Neural cell (in vitro differentiated cells): ENCODE results near the gene CLDN22. TPM values are rescaled to one million over a fixed set of nuclear protein-coding genes. Genes with fewer than 3 reads are reported as not detected.

Experiments used
- H2AFZ ChIP-seq: fragments of 200-600, 300-800 bp; sonication (generic), shearing (Covaris generic); 2 replicates; pipeline ENCODE4 v1.6.0; 2014; ENCODE audit warnings: low read depth, mild to moderate bottlenecking, antibody characterized with exemption, low read length, moderate library complexity
- H3F3A ChIP-seq: fragments of 200-600 bp; shearing (Covaris generic); 2 replicates; pipeline ENCODE4 v1.6.1; 2016; ENCODE audit warnings: mild to moderate bottlenecking, moderate library complexity, mixed read lengths, antibody characterized with exemption, low read length; ENCODE audit not compliant: insufficient read depth, poor library complexity, severe bottlenecking
- H3K27ac ChIP-seq: fragments of 200-600, 300-800 bp; sonication (generic), shearing (Covaris generic); 2 replicates; pipeline ENCODE4 v1.5.1; 2014; ENCODE audit warnings: mild to moderate bottlenecking, low read length, moderate library complexity
- H3K27me3 ChIP-seq: fragments of 300-800, 200-600 bp; sonication (generic), shearing (Covaris generic); 2 replicates; pipeline ENCODE4 v1.6.0; 2014; ENCODE audit warnings: mild to moderate bottlenecking, low read depth, low read length, moderate library complexity; ENCODE audit not compliant: insufficient read depth
- H3K36me3 ChIP-seq: fragments of 300-800, 200-600 bp; sonication (generic), shearing (Covaris generic); 2 replicates; pipeline ENCODE4 v1.5.1; 2014; ENCODE audit warnings: mild to moderate bottlenecking, antibody characterized with exemption, low read length, moderate library complexity; ENCODE audit not compliant: insufficient read depth
- H3K4me2 ChIP-seq: fragments of 300-800, 200-600 bp; sonication (generic), shearing (Covaris generic); 2 replicates; pipeline ENCODE4 v1.6.0; 2014; ENCODE audit warnings: mild to moderate bottlenecking, low read length
- H3K4me3 ChIP-seq: fragments of 300-800, 200-600 bp; sonication (generic), shearing (Covaris generic); 2 replicates; pipeline ENCODE4 v1.5.1; 2014; ENCODE audit warnings: mild to moderate bottlenecking, low read length, moderate library complexity
- H3K79me2 ChIP-seq: fragments of 200-600 bp; shearing (Covaris generic); replicated peaks from 2 replicates; pipeline ENCODE4 v1.6.0; 2014; ENCODE audit warnings: mild to moderate bottlenecking, low read length, moderate library complexity; ENCODE audit not compliant: insufficient read depth
- H3K9ac ChIP-seq: fragments of 300-800, 200-600 bp; sonication (generic), shearing (Covaris generic); 2 replicates; pipeline ENCODE4 v1.6.1; 2016; ENCODE audit warnings: mild to moderate bottlenecking, low read length, mixed read lengths
- H3K9me2 ChIP-seq: fragments of 200-600 bp; shearing (Covaris generic); 2 replicates; pipeline ENCODE4 v1.6.1; 2016; ENCODE audit warnings: mild to moderate bottlenecking, low read length, mixed read lengths; ENCODE audit not compliant: insufficient read depth
- H3K9me3 ChIP-seq: fragments of 200-600, 300-800 bp; sonication (generic), shearing (Covaris generic); 2 replicates; pipeline ENCODE4 v1.6.1; 2016; ENCODE audit warnings: mild to moderate bottlenecking, mixed run types, low read length, moderate library complexity, mixed read lengths
- H4K20me1 ChIP-seq: fragments of 200-600 bp; shearing (Covaris generic); 2 replicates; pipeline ENCODE4 v1.6.1; 2016; ENCODE audit warnings: mild to moderate bottlenecking, mixed run types; ENCODE audit not compliant: insufficient read depth
- EP300 ChIP-seq: fragments of 450-650 bp; conservative IDR thresholded peaks from 2 replicates; pipeline ENCODE4 v1.6.1; 2014; ENCODE audit warnings: antibody characterized with exemption, mild to moderate bottlenecking, moderate library complexity; ENCODE audit not compliant: poor library complexity, severe bottlenecking
- EZH2 ChIP-seq: fragments of 200-600, 300-800 bp; shearing (Covaris generic), sonication (generic); IDR thresholded peaks from 2 replicates; pipeline ENCODE4 v1.6.1; 2014; ENCODE audit warnings: antibody characterized with exemption, low read length, borderline replicate concordance, mild to moderate bottlenecking; ENCODE audit not compliant: insufficient read depth, poor library complexity, severe bottlenecking
- MXI1 ChIP-seq: fragments of 450-650 bp; conservative IDR thresholded peaks from 2 replicates; pipeline ENCODE4 v1.6.1; 2014; ENCODE audit warnings: antibody characterized with exemption, mild to moderate bottlenecking; ENCODE audit not compliant: poor library complexity, severe bottlenecking
- POLR2AphosphoS5 ChIP-seq: IDR thresholded peaks from 2 replicates; pipeline ENCODE4 v1.6.1; 2012
- RAD21 ChIP-seq: fragments of 450-650 bp; conservative IDR thresholded peaks from 2 replicates; pipeline ENCODE4 v1.6.1; 2014; ENCODE audit warnings: antibody characterized with exemption, mild to moderate bottlenecking, moderate library complexity
- SMC3 ChIP-seq: fragments of 450-650 bp; conservative IDR thresholded peaks from 2 replicates; pipeline ENCODE4 v1.6.1; 2014; ENCODE audit warnings: antibody characterized with exemption, mild to moderate bottlenecking, moderate library complexity; ENCODE audit not compliant: poor library complexity
- TAF1 ChIP-seq: IDR thresholded peaks from 2 replicates; pipeline ENCODE4 v1.6.1; 2012; ENCODE audit warnings: low read depth
- polyA plus RNA-seq: library from polyadenylated mRNA; depleted of rRNA; stranded (reverse); fragments of >200 nt; gene quantifications from 2 replicates; pipeline ENCODE4 v1.2.3, GENCODE V29; 2014
- TF ChIP-seq, protein P1 (sequence below): IDR thresholded peaks from 2 replicates; pipeline ENCODE4 v1.6.1; 2012; ENCODE audit warnings: borderline replicate concordance
- TF ChIP-seq, protein P2 (sequence below): fragments of 450-650 bp; IDR thresholded peaks from 2 replicates; pipeline ENCODE4 v1.5.1; 2014; ENCODE audit warnings: antibody characterized with exemption, mild to moderate bottlenecking, moderate library complexity; ENCODE audit not compliant: poor library complexity, severe bottlenecking

CLDN22 gene
- polyA plus RNA-seq, 1 donor from 2014 or later: not detected

DNA sequence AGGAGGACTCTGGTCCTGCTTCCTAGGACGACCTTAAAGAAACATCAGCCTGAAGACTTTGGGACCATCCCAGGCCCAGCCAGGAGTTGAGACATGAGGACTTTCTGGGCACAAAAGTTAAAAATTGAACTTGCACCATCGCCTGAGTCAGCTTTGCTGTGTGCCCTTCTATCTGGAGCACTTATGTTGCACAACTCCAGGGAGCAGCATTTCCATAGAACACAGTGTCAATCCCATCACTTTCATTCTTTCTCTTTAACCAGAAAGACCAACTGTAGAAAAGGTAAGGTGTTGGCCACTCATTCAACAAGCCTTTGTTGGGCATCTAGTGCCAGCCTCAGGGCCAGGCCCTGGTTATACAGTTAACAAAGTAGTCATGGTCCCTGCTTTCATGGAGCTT is 10.8 kb upstream of the CLDN22 start:
- Histone ChIP-seq H3K36me3 (no peaks in the 10 kb centered on the region), H4K20me1 (no peaks in the 10 kb centered on the region), H3K9ac (no peak overlapping the region), H3K27me3 (no peaks in the 10 kb centered on the region), H3K4me3 (no peak overlapping the region), H3K27ac (no peak overlapping the region), H3K9me2 (no peaks in the 10 kb centered on the region), H3K79me2 (no peaks in the 10 kb centered on the region), H3K4me2 (no peak overlapping the region), H3K9me3 (no peaks in the 10 kb centered on the region), H3F3A (no peaks in the 10 kb centered on the region), H2AFZ (no peak overlapping the region)
- no peak for TF ChIP-seq RAD21
- no peak for TF ChIP-seq SMC3
- TF ChIP-seq EZH2: no peak
- no peak for TF ChIP-seq MXI1
- TF ChIP-seq, protein P1, sequence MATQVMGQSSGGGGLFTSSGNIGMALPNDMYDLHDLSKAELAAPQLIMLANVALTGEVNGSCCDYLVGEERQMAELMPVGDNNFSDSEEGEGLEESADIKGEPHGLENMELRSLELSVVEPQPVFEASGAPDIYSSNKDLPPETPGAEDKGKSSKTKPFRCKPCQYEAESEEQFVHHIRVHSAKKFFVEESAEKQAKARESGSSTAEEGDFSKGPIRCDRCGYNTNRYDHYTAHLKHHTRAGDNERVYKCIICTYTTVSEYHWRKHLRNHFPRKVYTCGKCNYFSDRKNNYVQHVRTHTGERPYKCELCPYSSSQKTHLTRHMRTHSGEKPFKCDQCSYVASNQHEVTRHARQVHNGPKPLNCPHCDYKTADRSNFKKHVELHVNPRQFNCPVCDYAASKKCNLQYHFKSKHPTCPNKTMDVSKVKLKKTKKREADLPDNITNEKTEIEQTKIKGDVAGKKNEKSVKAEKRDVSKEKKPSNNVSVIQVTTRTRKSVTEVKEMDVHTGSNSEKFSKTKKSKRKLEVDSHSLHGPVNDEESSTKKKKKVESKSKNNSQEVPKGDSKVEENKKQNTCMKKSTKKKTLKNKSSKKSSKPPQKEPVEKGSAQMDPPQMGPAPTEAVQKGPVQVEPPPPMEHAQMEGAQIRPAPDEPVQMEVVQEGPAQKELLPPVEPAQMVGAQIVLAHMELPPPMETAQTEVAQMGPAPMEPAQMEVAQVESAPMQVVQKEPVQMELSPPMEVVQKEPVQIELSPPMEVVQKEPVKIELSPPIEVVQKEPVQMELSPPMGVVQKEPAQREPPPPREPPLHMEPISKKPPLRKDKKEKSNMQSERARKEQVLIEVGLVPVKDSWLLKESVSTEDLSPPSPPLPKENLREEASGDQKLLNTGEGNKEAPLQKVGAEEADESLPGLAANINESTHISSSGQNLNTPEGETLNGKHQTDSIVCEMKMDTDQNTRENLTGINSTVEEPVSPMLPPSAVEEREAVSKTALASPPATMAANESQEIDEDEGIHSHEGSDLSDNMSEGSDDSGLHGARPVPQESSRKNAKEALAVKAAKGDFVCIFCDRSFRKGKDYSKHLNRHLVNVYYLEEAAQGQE: no peak
- no peak for TF ChIP-seq TAF1
- TF ChIP-seq, protein P2, sequence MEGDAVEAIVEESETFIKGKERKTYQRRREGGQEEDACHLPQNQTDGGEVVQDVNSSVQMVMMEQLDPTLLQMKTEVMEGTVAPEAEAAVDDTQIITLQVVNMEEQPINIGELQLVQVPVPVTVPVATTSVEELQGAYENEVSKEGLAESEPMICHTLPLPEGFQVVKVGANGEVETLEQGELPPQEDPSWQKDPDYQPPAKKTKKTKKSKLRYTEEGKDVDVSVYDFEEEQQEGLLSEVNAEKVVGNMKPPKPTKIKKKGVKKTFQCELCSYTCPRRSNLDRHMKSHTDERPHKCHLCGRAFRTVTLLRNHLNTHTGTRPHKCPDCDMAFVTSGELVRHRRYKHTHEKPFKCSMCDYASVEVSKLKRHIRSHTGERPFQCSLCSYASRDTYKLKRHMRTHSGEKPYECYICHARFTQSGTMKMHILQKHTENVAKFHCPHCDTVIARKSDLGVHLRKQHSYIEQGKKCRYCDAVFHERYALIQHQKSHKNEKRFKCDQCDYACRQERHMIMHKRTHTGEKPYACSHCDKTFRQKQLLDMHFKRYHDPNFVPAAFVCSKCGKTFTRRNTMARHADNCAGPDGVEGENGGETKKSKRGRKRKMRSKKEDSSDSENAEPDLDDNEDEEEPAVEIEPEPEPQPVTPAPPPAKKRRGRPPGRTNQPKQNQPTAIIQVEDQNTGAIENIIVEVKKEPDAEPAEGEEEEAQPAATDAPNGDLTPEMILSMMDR: no peak
- TF ChIP-seq POLR2AphosphoS5: no peak
- no peak for TF ChIP-seq EP300

DNA sequence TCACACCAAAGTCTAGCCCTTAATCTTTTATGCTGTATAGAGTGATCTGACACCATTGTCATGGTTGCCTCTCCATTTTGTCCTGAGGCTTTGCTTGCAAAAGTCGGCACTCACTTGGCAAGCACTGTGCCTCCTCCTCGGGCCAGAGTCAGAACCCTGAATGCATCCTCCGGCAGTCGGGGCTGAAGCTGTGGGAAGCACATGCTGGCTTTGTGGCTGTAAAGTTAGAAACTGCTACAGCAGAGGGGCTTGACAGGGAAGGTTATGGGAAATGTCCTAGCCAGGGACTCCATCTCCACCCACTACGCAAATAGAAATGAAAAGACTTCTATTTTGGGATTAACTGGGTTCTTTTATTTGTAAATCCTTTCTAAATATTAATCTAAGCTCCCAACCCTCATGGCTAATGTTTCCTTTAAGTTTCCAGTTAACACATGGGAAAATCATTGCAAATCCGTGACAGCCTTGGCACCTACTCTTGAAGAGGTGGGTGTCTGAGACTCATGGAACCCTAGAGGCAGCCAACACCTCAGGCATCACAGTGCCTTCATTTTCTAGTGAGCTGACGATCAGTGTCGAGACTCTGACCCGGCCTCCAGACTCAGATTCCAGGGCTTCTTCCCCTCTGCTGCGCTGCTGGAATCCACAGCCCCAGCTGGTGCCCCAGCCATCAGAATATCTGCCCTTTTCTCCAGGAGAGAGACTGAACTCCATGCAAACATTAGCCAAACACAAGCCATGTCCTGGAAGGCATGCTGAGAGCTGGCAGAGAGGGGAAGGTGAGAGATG is 10.1 kb upstream of the CLDN22 start:
- TF ChIP-seq, protein P1: no peak
- no peak for TF ChIP-seq POLR2AphosphoS5
- no peak for TF ChIP-seq RAD21
- no peak for TF ChIP-seq EP300
- no peak for TF ChIP-seq SMC3
- TF ChIP-seq, protein P2: no peak
- no peak for TF ChIP-seq EZH2
- no peak for TF ChIP-seq TAF1
- no peak for TF ChIP-seq MXI1
- H3K27ac ChIP-seq: no peak overlapping the region
- H2AFZ ChIP-seq: no peak overlapping the region
- no peaks in the 10 kb centered on the region for H3K27me3 ChIP-seq
- H3K9ac ChIP-seq: no peak overlapping the region
- no peaks in the 10 kb centered on the region for H3K36me3 ChIP-seq
- no peak overlapping the region for H3K4me3 ChIP-seq
- no peak overlapping the region for H3K4me2 ChIP-seq
- H3K9me3 ChIP-seq: no peaks in the 10 kb centered on the region
- no peaks in the 10 kb centered on the region for H3K79me2 ChIP-seq
- no peaks in the 10 kb centered on the region for H3F3A ChIP-seq
- no peaks in the 10 kb centered on the region for H4K20me1 ChIP-seq
- no peaks in the 10 kb centered on the region for H3K9me2 ChIP-seq
